Lower lobe of right lung (tissue), 2 donors: ENCODE data around the gene TSPAN4. TPM values are rescaled to one million over a fixed set of nuclear protein-coding genes. Genes with fewer than 3 reads are reported as not detected.

Experiments used
- ATAC-seq, 2 donors: fragments of 200-7000 bp; cut with Tn5 transposase; one replicate each; pipeline ENCODE4 v1.9.1; 2020 to 2022; ENCODE audit warnings: mild to moderate bottlenecking in 2 of 2, moderate library complexity in 2 of 2
- DNase-seq: peaks from one replicate; pipeline ENCODE4 v3.0.0-alpha.2; 2020
- H3K27ac ChIP-seq: fragments of 200-600 bp; one replicate; pipeline ENCODE4 v1.8.0; 2022
- H3K27me3 ChIP-seq: fragments of 200-600 bp; one replicate; pipeline ENCODE4 v1.8.0; 2022; ENCODE audit warnings: low read depth
- H3K36me3 ChIP-seq: fragments of 200-600 bp; one replicate; pipeline ENCODE4 v1.8.0; 2022; ENCODE audit warnings: mild to moderate bottlenecking
- H3K4me1 ChIP-seq: fragments of 200-600 bp; one replicate; pipeline ENCODE4 v1.8.0; 2022
- H3K4me3 ChIP-seq: fragments of 200-600 bp; one replicate; pipeline ENCODE4 v1.8.0; 2022; ENCODE audit warnings: mild to moderate bottlenecking
- H3K9me3 ChIP-seq: fragments of 200-600 bp; one replicate; pipeline ENCODE4 v1.8.0; 2022
- intact Hi-C: fragments of 100-400 bp; cut with DNase I; formaldehyde crosslinking; loops from one replicate; pipeline ENCODE4 v1.11.0; 2022
- total RNA-seq: library from RNA; stranded (reverse); fragmentation: NEBNext Ultra II Directional; extraction: Animal tissue kit (Norgen Biotek cat#: 25700); gene quantifications from one replicate; pipeline ENCODE4 v1.2.1, GENCODE V29; 2021
- TF ChIP-seq, protein P1 (sequence below): fragments of 200-600 bp; IDR thresholded peaks from one replicate; pipeline ENCODE4 v1.8.0; 2022; ENCODE audit warnings: antibody characterized with exemption, mild to moderate bottlenecking
- donor health status: DM: no; HTN: yes; CAD: no; lungs with severe emphysema.

The TSPAN4 gene
- total RNA-seq, 1 donor from 2014 or later: 140 TPM

DNA sequence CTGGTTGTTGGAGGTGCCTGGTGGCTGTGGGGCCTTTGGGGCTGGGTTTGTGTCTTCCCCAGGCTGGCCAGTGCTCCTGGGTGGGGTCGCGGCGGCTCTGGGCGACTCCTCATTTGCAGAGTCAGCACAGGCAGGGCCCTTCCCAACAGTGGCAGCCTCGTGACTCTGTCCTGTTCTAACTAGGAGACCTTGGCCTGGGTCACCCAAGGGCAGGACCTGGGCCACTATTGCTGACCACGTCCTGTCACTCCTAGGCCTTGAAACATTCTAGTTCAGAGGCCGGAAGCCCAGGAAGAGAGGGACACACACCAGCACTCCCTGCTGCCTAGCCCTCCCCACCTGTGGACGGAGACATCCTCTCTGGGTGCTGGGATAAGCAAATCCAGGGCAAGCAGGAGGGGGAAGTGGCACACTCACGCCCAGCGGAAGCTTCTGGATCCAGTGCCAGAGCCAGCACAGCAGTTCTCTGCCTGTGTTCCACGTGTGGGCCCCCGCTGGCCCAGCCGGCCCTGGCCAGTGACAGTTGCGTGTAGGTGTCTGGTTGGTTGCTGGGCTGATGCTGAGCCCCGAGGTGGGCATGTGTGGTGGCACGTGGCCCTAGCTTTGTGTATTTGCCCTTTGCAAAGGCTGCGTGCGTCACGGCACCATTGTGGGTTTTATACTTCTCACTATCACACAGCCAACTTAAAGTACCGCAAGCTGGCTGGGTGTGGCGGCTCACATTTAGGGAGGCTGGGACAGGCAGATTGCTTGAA, 72.3 kb downstream of the TSPAN4 start:
- ATAC-seq: peak in 1 of 2 donors; percentile 58
- no peaks in the 10 kb centered on the region for H3K27me3 ChIP-seq
- H3K4me3 ChIP-seq: peak overlapping the region; percentile 14
- peak; percentile 79 for DNase-seq
- H3K9me3 ChIP-seq: no peaks in the 10 kb centered on the region
- H3K4me1 ChIP-seq: peaks cover 10% of the 10 kb centered on the region
- TF ChIP-seq, protein P1, sequence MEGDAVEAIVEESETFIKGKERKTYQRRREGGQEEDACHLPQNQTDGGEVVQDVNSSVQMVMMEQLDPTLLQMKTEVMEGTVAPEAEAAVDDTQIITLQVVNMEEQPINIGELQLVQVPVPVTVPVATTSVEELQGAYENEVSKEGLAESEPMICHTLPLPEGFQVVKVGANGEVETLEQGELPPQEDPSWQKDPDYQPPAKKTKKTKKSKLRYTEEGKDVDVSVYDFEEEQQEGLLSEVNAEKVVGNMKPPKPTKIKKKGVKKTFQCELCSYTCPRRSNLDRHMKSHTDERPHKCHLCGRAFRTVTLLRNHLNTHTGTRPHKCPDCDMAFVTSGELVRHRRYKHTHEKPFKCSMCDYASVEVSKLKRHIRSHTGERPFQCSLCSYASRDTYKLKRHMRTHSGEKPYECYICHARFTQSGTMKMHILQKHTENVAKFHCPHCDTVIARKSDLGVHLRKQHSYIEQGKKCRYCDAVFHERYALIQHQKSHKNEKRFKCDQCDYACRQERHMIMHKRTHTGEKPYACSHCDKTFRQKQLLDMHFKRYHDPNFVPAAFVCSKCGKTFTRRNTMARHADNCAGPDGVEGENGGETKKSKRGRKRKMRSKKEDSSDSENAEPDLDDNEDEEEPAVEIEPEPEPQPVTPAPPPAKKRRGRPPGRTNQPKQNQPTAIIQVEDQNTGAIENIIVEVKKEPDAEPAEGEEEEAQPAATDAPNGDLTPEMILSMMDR: no peak
- intact Hi-C loops: no loop called here
- peak overlapping the region; percentile 60 for H3K27ac ChIP-seq
- H3K36me3 ChIP-seq: no peaks in the 10 kb centered on the region

Other genes with a start within 250 kb of the TSPAN4 start
- gene IRF7, start 226.9 kb upstream of the TSPAN4 start, total RNA-seq: 84.8 TPM
- not detected for gene CDHR5, start 217.9 kb upstream of the TSPAN4 start, total RNA-seq
- gene SCT, start 215.7 kb upstream of the TSPAN4 start, total RNA-seq: not detected
- gene DRD4, start 205.6 kb upstream of the TSPAN4 start, total RNA-seq: 1.3 TPM
- 32.0 TPM for gene DEAF1, start 147.6 kb upstream of the TSPAN4 start, total RNA-seq
- 33.9 TPM for gene TMEM80, start 147.0 kb upstream of the TSPAN4 start, total RNA-seq
- gene EPS8L2, start 136.6 kb upstream of the TSPAN4 start, total RNA-seq: 156 TPM
- 218 TPM for gene TALDO1, start 95.4 kb upstream of the TSPAN4 start, total RNA-seq
- gene GATD1, start 65.4 kb upstream of the TSPAN4 start, total RNA-seq: 46.7 TPM
- gene CEND1, start 52.8 kb upstream of the TSPAN4 start, total RNA-seq: not detected
- gene SLC25A22, start 44.6 kb upstream of the TSPAN4 start, total RNA-seq: 18.2 TPM
- 12.6 TPM for gene PIDD1, start 37.6 kb upstream of the TSPAN4 start, total RNA-seq
- 1,518 TPM for gene RPLP2, start 32.9 kb upstream of the TSPAN4 start, total RNA-seq
- 137 TPM for gene PNPLA2, start 23.9 kb upstream of the TSPAN4 start, total RNA-seq
- gene CRACR2B, start 14.9 kb upstream of the TSPAN4 start, total RNA-seq: 43.6 TPM
- 387 TPM for gene CD151, start 9.9 kb upstream of the TSPAN4 start, total RNA-seq
- 127 TPM for gene POLR2L, start 323 bp upstream of the TSPAN4 start, total RNA-seq
- gene CHID1, start 68.0 kb downstream of the TSPAN4 start, total RNA-seq: 65.0 TPM
- 130 TPM for gene AP2A2, start 83.0 kb downstream of the TSPAN4 start, total RNA-seq
- 0.09 TPM for gene MUC6, start 193.9 kb downstream of the TSPAN4 start, total RNA-seq
- gene MUC2, start 232.0 kb downstream of the TSPAN4 start, total RNA-seq: not detected